ENCODE measurements around the gene GLIS2. TPM values are rescaled to one million over a fixed set of nuclear protein-coding genes. Genes with fewer than 3 reads are reported as not detected.

GLIS2 gene
- total and polyA plus RNA-seq, 10 of the 15 experiments (the other 5 are each of a cell fraction or from before 2014, with no cell fraction given) = 0.03 to 0.64 (median 0.18) TPM; not detected in 4

DNA sequence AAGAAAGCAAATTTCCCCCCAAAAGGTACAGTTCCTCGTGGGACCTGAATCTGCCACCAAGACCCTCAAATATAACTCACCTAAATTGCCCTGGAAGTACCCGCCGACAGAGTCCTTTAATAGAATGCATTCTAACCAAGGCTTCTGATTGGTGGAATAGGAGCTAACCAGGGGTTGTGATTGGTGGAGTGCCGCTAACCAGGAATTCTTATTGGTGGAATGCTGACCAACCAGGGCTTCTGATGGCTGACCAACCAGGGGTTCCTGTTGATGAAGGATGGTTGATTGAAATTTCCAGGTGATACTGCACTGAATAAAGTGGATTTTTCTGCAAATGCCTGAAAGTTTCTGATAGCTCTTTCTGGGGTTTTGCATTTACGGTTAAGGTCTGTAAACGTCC, 49.5 kb upstream of the GLIS2 start:
- ChIA-PET POLR2A (no interaction called here), RAD21 (ENCODE audit: unreplicated experiment) (no interaction called here), CTCF (interaction anchor here (5.7 kb wide), 1 partner anchor 12 kb away, joined by 42 read pairs; no protein-coding TSS in a partner anchor), SMC1A (ENCODE audit: uncharacterized antibody, unreplicated experiment) (no interaction called here)
- H2AFZ ChIP-seq (ENCODE audit: control insufficient read depth, low read depth, low read length) = no peak overlapping the region
- DNase-seq (ENCODE audit: low read depth, low spot score) = no peak
- no peak overlapping the region for H3K9ac ChIP-seq (ENCODE audit: control insufficient read depth, insufficient read depth, low read length)
- in situ Hi-C loops (cut with MboI) = no loop called here
- ATAC-seq = no peak
- intact Hi-C loops (cut with micrococcal nuclease; ENCODE audit: unreplicated experiment) = no loop called here
- BruUV-seq (replicated peaks) = no TSS peak
- TF ChIP-seq ASH2L (IDR thresholded peaks at IDR 0.05; ENCODE audit: borderline replicate concordance, low read depth) (no peak), KAT2A (conservative IDR thresholded peaks at IDR 0.05; ENCODE audit: control insufficient read depth, low read depth, low read length) (no peak), SMARCA5 (IDR thresholded peaks at IDR 0.05) (no peak), BCL11A (IDR thresholded peaks at IDR 0.05; ENCODE audit: low read depth, low read length) (no peak), SP1 (IDR thresholded peaks at IDR 0.05; ENCODE audit: low read depth, low read length) (peak; percentile 47), RCOR1 (conservative IDR thresholded peaks at IDR 0.05; ENCODE audit: low read depth, low read length) (no peak), NFYB (IDR thresholded peaks at IDR 0.05; ENCODE audit: insufficient read depth, low read depth, low read length) (peak; percentile 78), RAD21 (IDR thresholded peaks at IDR 0.05; ENCODE audit: insufficient read depth, low read depth, low read length) (no peak), GATAD2B (conservative IDR thresholded peaks at IDR 0.05; ENCODE audit: low read depth) (no peak), ZNF274 (IDR thresholded peaks at IDR 0.05; ENCODE audit: insufficient read depth, insufficient read length) (no peak), JUNB (IDR thresholded peaks at IDR 0.05) (no peak)
- TF ChIP-seq, protein P1, sequence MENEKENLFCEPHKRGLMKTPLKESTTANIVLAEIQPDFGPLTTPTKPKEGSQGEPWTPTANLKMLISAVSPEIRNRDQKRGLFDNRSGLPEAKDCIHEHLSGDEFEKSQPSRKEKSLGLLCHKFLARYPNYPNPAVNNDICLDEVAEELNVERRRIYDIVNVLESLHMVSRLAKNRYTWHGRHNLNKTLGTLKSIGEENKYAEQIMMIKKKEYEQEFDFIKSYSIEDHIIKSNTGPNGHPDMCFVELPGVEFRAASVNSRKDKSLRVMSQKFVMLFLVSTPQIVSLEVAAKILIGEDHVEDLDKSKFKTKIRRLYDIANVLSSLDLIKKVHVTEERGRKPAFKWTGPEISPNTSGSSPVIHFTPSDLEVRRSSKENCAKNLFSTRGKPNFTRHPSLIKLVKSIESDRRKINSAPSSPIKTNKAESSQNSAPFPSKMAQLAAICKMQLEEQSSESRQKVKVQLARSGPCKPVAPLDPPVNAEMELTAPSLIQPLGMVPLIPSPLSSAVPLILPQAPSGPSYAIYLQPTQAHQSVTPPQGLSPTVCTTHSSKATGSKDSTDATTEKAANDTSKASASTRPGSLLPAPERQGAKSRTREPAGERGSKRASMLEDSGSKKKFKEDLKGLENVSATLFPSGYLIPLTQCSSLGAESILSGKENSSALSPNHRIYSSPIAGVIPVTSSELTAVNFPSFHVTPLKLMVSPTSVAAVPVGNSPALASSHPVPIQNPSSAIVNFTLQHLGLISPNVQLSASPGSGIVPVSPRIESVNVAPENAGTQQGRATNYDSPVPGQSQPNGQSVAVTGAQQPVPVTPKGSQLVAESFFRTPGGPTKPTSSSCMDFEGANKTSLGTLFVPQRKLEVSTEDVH (IDR thresholded peaks at IDR 0.05; ENCODE audit: low read depth, partially characterized antibody) = no peak
- TF ChIP-seq, protein P2, sequence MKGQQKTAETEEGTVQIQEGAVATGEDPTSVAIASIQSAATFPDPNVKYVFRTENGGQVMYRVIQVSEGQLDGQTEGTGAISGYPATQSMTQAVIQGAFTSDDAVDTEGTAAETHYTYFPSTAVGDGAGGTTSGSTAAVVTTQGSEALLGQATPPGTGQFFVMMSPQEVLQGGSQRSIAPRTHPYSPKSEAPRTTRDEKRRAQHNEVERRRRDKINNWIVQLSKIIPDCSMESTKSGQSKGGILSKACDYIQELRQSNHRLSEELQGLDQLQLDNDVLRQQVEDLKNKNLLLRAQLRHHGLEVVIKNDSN (IDR thresholded peaks at IDR 0.05; ENCODE audit: borderline replicate concordance, extremely low read length, insufficient read depth, low read depth, low read length) = no peak
- TF ChIP-seq, protein P3, sequence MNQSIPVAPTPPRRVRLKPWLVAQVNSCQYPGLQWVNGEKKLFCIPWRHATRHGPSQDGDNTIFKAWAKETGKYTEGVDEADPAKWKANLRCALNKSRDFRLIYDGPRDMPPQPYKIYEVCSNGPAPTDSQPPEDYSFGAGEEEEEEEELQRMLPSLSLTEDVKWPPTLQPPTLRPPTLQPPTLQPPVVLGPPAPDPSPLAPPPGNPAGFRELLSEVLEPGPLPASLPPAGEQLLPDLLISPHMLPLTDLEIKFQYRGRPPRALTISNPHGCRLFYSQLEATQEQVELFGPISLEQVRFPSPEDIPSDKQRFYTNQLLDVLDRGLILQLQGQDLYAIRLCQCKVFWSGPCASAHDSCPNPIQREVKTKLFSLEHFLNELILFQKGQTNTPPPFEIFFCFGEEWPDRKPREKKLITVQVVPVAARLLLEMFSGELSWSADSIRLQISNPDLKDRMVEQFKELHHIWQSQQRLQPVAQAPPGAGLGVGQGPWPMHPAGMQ (IDR thresholded peaks at IDR 0.05; ENCODE audit: borderline replicate concordance) = no peak
- no peak overlapping the region for H3K27ac ChIP-seq (ENCODE audit: control insufficient read depth, insufficient read depth)
- no peaks in the 10 kb centered on the region for H3K9me3 ChIP-seq (replicated peaks; ENCODE audit: control insufficient read depth, insufficient read depth, low read length)
- H3K36me3 ChIP-seq (ENCODE audit: control insufficient read depth in 2 of 2, insufficient read depth in 2 of 2, low read length in 1 of 2) = peaks cover 3 to 20% of the 10 kb centered on the region in 2 experiments; a peak in 3 of 4 replicates
- H3K79me2 ChIP-seq (ENCODE audit: control insufficient read depth, insufficient read depth, low read length) = peaks cover 33% of the 10 kb centered on the region
- H3K4me3 ChIP-seq = no peak overlapping the region
- no peaks in the 10 kb centered on the region for H3K27me3 ChIP-seq (replicated peaks in 1 of 2; ENCODE audit: control insufficient read depth in 2 of 2, insufficient read depth in 2 of 2, low read length in 1 of 2)
- H3K4me1 ChIP-seq (ENCODE audit: control insufficient read depth, insufficient read depth, low read length) = no peaks in the 10 kb centered on the region; the same call in 1 of the 2 replicates
- H3K4me2 ChIP-seq (ENCODE audit: control insufficient read depth, insufficient read depth) = no peak overlapping the region
- no peak for FAIRE-seq
- no peaks in the 10 kb centered on the region for H4K20me1 ChIP-seq (ENCODE audit: control insufficient read depth, insufficient read depth)
- 83% methylated on average over 6 of the region's 6 CpGs for WGBS (ENCODE audit: insufficient coverage, insufficient replicate concordance, low lambda C conversion rate, missing lambda C conversion rate)
